CD4-positive, alpha-beta T cell treated with Interleukin-2 at 100 ng/mL for 4 hours (primary cell): Measurements from ENCODE around the gene SHISA8.
A peak's percentile ranks its signal among the peaks of the same experiment; 100 is the strongest.
"Not testable (repeated sequence)": the region's sequence is repeated elsewhere in the genome, so short reads cannot be mapped to it uniquely, and the experiment has no call there.

Experiments used
- DNase-seq: peaks from one replicate; pipeline ENCODE4 v3.0.0-alpha.2; 2020; ENCODE audit warnings: low spot score

The SHISA8 gene

GRCh38 chr22:41915035-41915785 lies at the start of gene SHISA8:
Gene SHISA8, minus strand, starts transcription at chr22:41915074. Its CDS starts 407 bp downstream, at chr22:41914667.
- peak; percentile 38 for DNase-seq

DNA sequence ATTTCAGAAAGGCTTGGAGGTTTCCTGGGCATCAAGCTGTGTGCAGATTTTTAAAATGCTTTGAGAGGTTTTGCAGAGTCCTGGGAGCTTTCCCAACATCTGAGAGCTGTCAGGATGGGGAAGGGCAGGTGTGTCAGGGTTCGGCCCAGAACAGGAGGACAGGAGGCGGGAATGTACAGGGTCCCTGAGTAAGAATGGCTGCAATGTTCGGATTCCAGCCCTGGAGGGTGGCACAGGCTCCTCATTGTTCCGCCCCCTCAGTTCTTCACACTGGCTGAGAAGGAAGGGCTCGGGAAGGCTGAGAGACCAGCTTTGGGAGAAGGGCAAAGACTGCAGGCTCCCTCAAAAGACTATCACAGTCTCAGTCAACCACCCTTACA lies 49.2 kb upstream of the SHISA8 start:
- no peak for DNase-seq

DNA sequence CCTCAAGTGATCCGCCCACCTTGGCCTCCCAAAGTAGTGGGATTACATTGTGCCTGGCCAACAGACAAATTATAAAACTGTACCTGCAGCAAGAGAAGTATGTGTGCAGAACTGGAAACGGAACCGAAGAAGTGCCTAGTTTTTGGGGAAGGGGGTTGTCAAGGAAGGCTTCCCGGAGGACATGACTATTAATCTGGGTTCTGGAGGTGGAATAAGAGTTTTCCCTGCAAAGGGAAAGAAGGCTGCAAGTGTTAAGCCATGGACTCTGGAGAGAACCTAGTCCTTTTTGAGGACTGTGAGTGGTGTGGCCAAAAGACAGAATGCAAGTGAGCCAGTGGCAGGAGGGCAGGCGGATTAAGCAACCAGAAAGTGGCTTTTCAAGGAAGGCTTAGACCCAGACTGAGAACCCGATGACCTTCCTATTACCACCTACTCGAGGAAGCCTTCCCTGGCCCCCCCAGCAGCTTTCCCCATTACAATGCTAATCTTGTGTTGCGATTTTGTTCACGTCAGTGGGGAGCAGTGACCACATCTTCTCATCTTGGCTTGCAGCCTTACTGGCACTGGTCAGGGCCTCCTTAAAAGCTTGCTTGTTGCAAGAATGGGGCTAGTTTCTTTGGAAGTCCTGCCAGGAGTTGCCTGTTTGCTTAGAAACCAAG lies 48.7 kb upstream of the SHISA8 start:
- DNase-seq: no peak

DNA sequence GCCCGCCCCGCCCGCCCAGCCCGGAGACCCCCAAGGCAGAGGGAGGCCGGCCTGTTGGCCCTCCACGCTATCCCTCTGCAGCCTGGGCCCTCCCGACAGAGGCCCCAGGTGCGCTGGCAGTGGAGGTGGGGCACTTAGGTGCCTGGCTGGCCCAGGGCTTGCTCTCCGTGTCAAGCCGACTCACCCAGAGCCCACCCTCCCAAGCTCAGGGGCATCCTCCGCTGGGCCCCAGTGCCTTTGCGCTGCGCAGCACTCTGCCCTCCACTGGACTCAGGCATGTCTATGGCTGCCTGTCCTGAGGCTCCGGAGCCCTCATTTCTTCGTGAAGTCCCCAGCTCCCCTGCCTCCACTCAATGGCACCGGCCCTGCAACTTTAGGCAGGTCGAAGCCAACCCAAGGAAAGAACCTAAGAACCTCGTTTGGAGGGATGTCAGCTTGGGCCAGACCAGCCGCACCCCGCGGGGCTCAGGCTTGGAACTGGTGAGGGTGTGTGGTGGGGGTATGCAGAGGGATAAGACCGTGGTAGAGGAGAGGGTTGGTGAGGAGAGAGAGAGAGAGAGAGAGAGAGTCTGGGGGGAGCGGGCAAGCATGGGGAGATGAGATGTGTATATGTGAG lies 43.2 kb upstream of the SHISA8 start:
- no peak for DNase-seq

- no peak for DNase-seq
Measured at GRCh38 chr22:41952713-41953112, 37.8 kb upstream of the SHISA8 start.

DNA sequence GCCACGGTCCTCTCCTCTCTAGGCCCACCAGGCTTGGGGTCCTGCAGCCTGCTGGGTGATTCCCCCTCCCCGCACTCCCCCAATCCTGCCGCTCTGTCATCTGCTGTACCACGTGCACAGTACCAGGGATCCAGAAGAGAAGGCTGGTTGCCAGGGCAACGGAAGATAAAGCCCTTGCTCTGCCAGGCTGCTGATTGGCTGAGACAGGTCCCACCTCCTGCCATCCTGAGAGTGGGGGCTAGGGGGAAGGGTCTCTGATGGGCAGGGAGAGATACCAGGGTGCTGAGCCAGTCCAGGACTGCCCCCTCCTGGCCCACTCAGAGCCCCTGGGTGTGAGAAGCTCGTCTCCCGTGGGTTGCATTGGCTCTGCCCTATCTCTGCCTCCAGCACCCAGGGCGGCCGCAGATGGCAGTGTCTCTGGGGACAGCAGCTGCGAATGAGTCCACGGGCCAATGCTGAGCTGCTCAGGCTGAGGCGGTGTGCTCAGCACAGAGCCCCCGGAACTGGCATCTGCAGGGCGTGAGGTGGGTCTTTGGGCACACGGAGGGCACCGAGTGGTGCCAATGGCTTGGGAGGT lies 37.1 kb upstream of the SHISA8 start, which contains the start of gene SMIM45:
Gene SMIM45 (plus strand): TSS at position 253 of the 577 bp plus-strand sequence.
- DNase-seq: no peak

DNA sequence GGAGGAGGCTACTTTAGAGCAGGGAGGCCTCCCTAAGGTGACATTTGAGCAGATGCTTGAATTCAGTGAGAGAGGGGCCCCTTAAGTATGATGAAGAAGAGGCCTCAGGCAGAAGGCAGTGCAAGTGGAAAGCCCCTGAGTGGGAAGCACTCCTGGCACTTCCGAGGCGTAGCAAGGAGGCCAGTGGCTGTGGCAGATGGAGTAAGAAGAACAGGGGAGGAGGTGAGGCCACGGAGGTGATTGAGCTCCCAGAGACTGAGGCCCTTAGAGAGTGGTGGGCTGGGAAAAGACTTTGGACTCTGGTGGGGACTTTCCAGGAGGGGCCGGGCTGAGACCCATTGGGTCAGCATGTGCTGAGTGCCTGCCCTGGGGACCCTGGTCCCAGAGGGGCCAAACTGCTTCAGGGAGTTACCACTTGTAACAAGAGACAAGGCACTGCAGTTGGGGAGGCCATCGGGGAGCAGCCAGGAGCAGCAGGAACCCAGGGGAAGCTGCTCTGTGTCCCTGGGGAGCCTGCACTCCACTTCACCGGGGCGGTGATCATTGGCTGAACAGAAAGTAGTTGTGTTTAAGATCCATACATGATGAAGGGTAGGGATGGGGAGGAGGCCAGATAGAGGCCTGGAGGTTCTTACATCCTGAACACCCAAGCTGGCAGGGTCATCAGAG lies 34.6 kb upstream of the SHISA8 start:
- DNase-seq: no peak

DNA sequence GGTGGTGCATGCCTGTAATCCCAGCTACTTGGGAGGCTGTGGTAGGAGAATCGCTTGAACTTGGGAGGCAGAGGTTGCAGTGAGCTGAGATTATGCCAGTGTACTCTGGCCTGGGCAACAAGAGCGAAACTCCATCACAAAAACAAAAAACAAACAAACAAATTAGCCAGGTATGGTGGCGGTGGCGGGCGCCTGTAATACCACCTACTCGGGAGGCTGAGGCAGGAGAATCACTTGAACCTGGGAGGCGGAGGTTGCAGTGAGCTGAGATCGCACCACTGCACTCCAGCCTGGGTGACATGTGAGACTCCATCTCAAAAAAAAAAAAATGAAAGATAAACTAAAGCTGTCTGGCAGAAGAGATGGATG lies 34.0 kb upstream of the SHISA8 start:
- DNase-seq: not testable (repeated sequence)

DNA sequence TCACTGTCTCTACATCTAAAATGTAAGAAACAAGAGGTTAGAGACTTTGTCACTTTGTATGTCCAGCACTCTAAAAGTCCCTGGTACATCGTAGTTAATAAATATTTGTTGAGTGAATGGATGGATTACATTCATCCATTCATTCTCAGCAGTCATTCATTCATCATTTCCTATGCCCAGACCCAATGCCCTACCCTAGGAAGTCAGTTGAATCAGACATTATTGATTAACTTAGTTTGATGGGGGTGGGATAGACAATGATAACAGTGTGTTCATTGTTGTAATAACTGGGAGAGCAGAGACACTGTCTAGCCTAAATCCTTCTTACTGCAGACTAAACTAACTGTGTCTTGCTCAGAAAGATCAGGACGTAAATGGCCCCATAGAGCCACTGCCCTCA lies 33.3 kb upstream of the SHISA8 start:
- no peak for DNase-seq

DNA sequence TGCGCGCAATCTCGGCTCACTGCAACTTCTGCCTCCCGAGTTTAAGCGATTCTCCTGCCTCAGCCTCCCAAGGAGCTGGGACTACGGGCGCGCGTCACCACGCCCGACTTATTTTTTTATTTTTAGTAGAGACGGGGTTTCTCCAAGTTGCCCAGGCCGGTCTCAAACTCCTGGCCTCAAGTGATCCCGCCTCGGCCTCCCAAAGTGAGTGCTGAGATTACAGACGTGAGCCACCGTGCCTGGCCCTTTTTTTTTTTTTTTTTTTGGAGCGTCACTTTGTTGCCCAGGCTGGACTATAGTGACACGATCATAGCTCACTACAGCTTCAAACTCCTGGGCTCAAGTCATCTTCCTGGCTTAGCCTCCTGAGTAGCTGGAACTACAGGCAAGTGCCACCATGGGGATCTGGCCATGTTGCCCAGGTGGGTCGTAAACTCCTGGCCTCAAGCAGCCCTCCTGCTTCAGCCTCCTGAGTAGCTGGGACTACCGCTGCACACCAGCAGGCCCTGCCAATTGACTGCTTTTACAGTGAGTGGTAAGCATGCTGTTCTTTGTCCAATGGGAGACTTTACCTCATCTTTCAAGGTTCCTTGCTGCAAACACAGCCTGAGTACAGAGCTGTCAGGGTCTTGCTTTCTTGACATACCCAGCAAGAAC lies 32.7 kb upstream of the SHISA8 start:
- DNase-seq: no peak

DNA sequence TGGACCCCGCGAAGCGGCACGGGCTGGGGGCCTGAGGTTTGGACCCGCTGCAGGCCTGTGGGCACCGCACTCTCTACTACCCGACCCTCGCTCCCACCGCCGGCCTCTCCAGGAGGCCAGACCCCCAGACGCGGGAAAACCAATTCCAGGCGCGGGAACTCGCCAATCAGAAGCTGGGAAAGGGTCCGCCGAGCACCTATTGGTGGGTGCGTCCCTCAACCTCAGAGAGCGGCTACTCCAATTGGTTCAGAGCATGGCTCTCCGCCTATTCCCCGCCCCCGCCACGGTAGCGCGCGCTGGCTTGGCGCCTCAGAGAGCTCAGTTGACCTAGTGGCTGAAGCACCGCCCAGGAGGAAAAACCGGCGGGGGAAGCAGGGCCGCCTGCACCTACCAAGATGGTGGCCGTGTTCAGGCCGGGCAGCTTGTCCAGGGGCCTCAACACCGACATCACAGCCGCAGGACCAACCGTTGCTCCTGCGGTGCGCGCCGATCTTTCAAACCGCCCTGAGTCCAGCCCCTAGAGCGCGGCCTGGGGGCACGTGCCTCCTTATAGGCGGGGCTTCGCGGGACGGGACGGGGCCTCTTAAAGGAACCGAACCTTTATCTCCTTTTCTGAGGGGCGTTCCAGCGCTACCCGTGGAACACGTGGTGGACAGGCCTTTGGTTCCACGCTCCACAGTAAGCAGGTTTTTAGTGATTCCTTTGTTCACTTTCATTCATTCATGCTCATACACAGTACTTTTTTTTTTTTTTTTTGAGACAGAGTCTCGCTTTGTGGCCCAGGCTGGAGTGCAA lies 32.0 kb upstream of the SHISA8 start, which contains the start of gene CENPM:
Gene CENPM (minus strand): TSS at position 524 of the 795 bp plus-strand sequence. CDS start 76 bp downstream, at position 448.
- peak; percentile 85 for DNase-seq

DNA sequence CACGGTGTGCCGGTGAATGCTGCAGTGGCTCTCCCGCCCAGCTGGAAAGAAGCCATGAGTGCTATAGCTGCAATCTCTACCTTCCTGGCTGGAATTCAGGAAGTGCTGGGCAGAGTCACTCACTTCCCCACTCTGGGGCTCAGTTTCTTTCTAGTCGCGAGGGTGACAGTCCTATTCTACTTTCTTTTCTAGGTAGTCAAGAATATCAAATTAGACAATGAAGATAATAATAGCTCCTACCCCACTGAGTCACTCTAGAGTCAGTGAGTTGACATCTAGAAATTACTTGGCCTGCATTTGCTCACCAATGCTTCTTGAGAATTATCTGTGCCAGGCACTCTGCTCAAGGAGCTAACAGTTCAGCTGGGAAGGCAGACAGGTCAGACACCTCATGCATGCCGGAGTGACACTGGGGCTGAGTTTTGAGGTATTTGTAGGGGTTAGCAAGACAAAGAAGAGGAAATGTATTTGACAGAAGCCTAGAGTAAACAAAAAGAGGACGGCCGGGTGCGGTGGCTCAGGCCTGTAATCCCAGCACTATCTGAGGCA lies 28.9 kb upstream of the SHISA8 start:
- DNase-seq: no peak

DNA sequence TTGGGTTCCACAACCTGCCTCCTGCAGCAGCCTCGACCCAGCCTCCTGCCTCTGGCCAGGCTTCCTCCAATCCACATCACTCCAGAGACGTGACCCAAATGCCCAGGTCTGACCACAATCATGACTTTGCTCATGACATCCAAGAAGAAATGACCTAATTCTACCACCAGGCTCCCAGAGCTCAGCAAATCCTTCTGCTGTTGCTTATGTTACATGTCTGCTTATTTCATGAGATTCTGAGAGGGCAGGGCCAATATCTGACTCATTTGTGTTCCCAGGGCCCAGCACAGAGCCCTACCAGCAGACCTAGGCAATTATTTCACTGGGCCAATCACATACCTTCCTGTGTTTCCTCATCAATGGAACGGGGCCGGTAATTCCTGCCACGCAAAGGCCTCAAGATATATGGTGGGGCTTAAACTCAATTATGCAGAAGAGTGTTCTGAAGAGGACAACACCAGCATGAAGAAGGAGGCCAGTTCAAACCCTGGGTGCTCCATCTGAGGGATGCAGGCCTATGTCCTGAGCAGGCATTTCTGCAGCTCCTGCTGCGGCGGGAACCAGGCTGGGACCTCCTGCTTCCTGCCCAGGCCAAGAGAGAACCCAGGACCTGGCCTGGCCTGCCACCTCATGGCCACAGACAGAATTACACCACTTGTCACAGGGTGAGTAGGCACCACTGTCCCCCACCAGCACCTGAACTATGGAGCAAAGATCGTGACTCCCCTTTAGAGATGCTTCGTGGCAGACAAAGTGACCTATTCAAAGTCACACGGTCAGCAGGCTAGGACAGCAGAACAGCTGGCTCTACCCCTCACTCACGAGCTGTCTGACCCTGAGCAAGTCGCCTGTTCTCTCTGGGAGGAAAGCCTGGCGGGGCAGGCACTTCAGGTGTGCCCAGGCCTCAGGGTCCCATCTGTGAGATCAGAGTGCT lies 26.2 kb upstream of the SHISA8 start:
- DNase-seq: peak; percentile 90

DNA sequence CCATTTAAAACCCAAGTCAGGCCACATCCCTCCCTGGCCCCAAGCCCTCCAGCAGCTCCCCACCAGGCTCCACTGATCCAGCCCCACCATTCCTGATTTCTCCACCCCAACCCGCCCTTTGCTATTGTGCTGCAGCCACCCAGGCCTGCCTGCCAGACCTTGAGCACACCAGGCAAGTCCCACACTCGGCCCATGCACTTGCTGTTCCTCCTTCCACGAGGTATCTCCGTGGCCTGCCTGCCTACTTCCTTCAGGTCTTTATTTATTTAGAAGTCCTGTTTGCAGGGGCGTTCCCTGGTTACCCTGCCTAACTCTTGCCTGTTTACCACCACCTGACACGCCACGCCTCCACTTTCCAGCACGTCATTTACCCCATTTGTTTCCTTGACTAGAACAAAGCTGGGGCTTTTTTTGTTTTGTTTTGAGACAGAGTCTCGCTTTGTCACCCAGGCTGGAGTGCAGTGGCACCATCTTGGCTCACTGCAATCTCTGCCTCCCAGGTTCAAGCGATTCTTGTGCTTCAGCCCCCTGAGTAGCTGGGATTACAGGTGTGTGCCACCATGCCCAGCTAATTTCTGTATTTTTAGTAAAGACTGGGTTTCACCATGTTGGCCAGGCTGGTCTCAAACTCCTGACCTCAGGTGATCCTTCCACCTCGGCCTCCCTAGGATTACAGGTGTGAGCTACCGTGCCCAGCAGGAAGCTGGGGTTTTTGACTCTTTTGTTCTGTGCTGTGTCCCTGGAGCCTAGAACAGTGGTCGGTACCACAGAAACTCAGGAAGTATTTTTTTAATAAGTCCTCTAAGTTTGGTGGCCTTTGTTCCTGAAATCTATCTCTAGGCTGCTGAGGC lies 25.3 kb upstream of the SHISA8 start:
- peak; percentile 97 for DNase-seq

DNA sequence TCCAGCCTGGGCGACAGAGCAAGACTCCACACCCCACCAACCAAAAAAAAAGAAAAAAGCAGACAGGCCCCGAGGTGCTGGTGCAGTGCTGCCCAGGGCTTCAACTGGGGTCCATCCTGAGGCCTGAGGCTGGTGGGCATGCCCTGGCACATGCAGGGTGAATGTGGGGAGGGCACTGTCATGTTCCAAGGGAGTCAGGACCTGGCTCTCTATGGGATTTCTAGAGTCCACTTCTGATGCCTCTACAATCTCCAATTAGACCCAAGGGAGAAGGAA lies 22.0 kb upstream of the SHISA8 start:
- no peak for DNase-seq

DNA sequence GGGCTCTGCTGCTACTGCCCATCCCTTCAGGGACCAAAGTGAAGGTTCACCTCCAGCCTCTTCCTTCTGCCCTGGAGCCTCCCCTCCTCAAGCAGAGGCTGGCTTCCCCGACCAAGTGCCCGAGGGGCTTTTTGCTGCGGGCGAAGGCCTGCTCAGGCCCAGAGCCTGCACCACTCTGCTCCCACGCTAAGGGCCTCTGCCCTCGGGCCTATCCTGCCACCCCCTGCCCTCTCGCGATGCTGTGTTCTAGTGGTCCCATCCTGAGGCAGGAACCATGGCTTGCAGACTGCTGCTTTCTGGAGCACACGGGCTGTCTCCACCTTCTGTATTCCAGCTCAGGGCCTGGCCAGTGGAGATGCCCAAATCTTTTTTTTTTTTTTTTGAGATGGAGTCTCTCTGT lies 20.6 kb upstream of the SHISA8 start:
- no peak for DNase-seq

DNA sequence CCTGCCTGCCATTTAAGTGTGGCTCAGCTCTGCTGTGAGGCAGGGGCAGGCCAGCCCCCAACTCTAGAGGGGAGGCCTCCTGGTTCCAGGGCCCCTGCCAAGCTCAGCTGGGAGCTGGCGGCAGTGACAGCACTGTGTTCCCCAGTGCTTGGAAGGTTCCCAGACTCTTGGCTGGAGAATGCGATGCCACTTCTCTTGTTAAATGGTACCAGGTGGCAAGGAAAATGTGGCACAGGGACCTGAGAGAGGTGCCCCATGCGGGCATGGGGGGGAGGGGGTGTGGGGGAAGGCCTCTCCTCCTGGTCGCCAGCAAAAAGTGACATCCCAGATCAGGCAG lies 20.1 kb upstream of the SHISA8 start:
- no peak for DNase-seq

DNA sequence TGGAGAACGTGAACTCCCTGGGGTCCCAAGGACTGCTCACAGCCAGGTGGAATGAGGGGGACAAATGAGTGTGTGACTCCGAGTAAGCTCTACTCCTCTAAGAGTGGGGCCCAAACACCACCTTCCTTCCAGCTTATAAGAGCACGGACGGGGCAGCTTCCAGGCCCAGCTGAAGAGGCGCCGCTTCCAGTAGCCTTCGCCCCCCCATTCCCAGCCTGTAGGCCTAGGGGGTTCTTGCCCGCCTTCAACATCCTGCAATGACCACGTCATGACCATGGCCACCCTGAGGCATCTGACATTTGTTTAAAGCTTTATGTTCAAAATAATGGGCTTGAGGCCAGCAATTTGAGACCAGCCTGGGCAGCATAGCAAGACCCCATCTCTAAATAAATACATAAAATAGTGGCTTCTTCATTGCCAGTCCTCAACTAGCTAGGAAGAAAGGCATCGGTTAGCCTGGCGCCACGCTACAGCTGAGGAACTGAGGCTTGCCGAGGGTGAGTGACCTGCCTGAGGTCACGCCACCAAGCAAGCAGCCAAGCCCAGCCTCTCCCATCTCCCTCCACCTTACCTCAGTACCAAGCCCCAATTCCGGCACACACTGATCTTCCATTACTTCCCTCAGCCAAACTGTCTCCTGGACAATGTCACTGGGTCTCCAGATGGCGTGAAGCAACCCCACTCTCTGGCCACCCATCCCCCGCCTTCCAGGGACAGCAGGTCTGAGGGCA lies 19.6 kb upstream of the SHISA8 start:
- DNase-seq: no peak
